ENCODE results near the gene ZNF548. TPM values are rescaled to one million over a fixed set of nuclear protein-coding genes. Genes with fewer than 3 reads are reported as not detected.
A peak's percentile ranks its signal among the peaks of the same experiment; 100 is the strongest.

Gene ZNF548
- total RNA-seq, 4 donors from 2014 or later: 17.9 to 36.8 (median 21.8) TPM

- Histone ChIP-seq H3K27me3 (no peaks in the 10 kb centered on the region), H3K36me3 (peaks cover 0 to 62% of the 10 kb centered on the region in 2 donors), H3K27ac (no peak overlapping the region), H3K9me3 (peaks cover 0 to 52% (median 0%) of the 10 kb centered on the region in 3 donors), H3K4me1 (no peaks in the 10 kb centered on the region), H3K4me3 (no peak overlapping the region)
- TF ChIP-seq POLR2A (IDR thresholded peaks at IDR 0.05): no peak
- no peak for TF ChIP-seq POLR2AphosphoS5 (IDR thresholded peaks at IDR 0.05)
- TF ChIP-seq EP300 (IDR thresholded peaks at IDR 0.05): no peak
- TF ChIP-seq CTCF (IDR thresholded peaks at IDR 0.05): no peak
- ATAC-seq: no peak
- WGBS, 2 donors (ENCODE audit: low coverage in 1 of 2): 93 to 100% methylated on average over 2 to 3 of the region's 3 CpGs
These were observed 12.0 kb upstream of the ZNF548 start for GRCh38 chr19:57377498-57378146.

- Histone ChIP-seq H3K4me1 (no peaks in the 10 kb centered on the region), H3K27me3 (no peaks in the 10 kb centered on the region), H3K27ac (no peak overlapping the region), H3K36me3 (peaks cover 0 to 31% of the 10 kb centered on the region in 2 donors), H3K4me3 (no peak overlapping the region), H3K9me3 (peaks cover 0 to 35% (median 0%) of the 10 kb centered on the region in 3 donors)
- ATAC-seq: no peak
- TF ChIP-seq CTCF (IDR thresholded peaks at IDR 0.05) (no peak), EP300 (IDR thresholded peaks at IDR 0.05) (no peak), POLR2A (IDR thresholded peaks at IDR 0.05) (no peak), POLR2AphosphoS5 (IDR thresholded peaks at IDR 0.05) (no peak)
These were observed 8.7 kb upstream of the ZNF548 start for GRCh38 chr19:57380923-57381322.

GRCh38 chr19:57382806-57383488 lies 6.7 kb upstream of the ZNF548 start:
- Histone ChIP-seq H3K36me3 (peaks cover 0 to 11% of the 10 kb centered on the region in 2 donors), H3K4me3 (no peak overlapping the region), H3K27me3 (no peaks in the 10 kb centered on the region), H3K9me3 (peaks cover 0 to 16% (median 0%) of the 10 kb centered on the region in 3 donors), H3K27ac (no peak overlapping the region), H3K4me1 (no peaks in the 10 kb centered on the region)
- ATAC-seq: no peak
- WGBS, 2 donors (ENCODE audit: low coverage in 1 of 2): 69 to 79% methylated on average over 6 to 7 of the region's 7 CpGs
- TF ChIP-seq EP300 (IDR thresholded peaks at IDR 0.05) (no peak), POLR2A (IDR thresholded peaks at IDR 0.05) (no peak), POLR2AphosphoS5 (IDR thresholded peaks at IDR 0.05) (no peak), CTCF (IDR thresholded peaks at IDR 0.05) (no peak)

GRCh38 chr19:57389194-57389729 lies 392 bp upstream of the ZNF548 start:
- Histone ChIP-seq H3K27me3 (no peaks in the 10 kb centered on the region), H3K9me3 (peaks cover 0 to 15% (median 0%) of the 10 kb centered on the region in 3 donors), H3K27ac (peak overlapping the region; percentile 69 to 95 (median 91)), H3K4me3 (peak overlapping the region; percentile 84), H3K4me1 (peaks cover 0 to 41% (median 0%) of the 10 kb centered on the region in 3 donors), H3K36me3 (peaks cover 0 to 20% of the 10 kb centered on the region in 2 donors)
- TF ChIP-seq POLR2AphosphoS5 (IDR thresholded peaks at IDR 0.05): no peak
- no peak for TF ChIP-seq EP300 (IDR thresholded peaks at IDR 0.05)
- TF ChIP-seq POLR2A (IDR thresholded peaks at IDR 0.05): no peak
- TF ChIP-seq CTCF (IDR thresholded peaks at IDR 0.05): no peak
- ATAC-seq: no peak
- WGBS, 2 donors (ENCODE audit: low coverage in 1 of 2): 67 to 79% methylated on average over 6 to 8 of the region's 11 CpGs
